Skin epidermis (tissue), 12 donors: ENCODE data around the gene IRX6.
A peak's percentile ranks its signal among the peaks of the same experiment; 100 is the strongest.

Source experiments
- H3K27ac ChIP-seq, 21 experiments: fragments of 200-600 bp; sonication (generic) in 11 of 21; one replicate each; pipeline ENCODE4 v1.5.0; 2020; ENCODE audit warnings: mild to moderate bottlenecking in 3 of 21, inconsistent platforms in 2 of 21, moderate library complexity in 2 of 21
- H3K4me3 ChIP-seq, 7 experiments: fragments of 200-600 bp; sonication (generic) in 2 of 7; one replicate each; pipeline ENCODE4 v1.5.0; 2020; ENCODE audit warnings: inconsistent platforms in 2 of 7, mild to moderate bottlenecking in 2 of 7, moderate library complexity in 1 of 7

Gene IRX6

GRCh38 chr16:55323637-55324271, at the start of gene IRX6:
Gene IRX6 (plus strand): TSS chr16:55324203. CDS start chr16:55325092, 889 bp downstream.
- Histone ChIP-seq H3K27ac (peak within 1 kb of the TSS in 19 of 21 experiments; percentile 3 to 88 (median 72)), H3K4me3 (peak within 1 kb of the TSS; percentile 4 to 54 (median 36))

GRCh38 chr16:55274391-55274790, 49.6 kb upstream of the IRX6 start:
- no peak overlapping the region for H3K4me3 ChIP-seq
- H3K27ac ChIP-seq: peak overlapping the region in 1 of 21 experiments; percentile 36

GRCh38 chr16:55275167-55275566, 48.8 kb upstream of the IRX6 start:
- Histone ChIP-seq H3K27ac (peak overlapping the region in 6 of 21 experiments; percentile 21 to 50 (median 36)), H3K4me3 (no peak overlapping the region)

GRCh38 chr16:55275869-55276268, 48.1 kb upstream of the IRX6 start:
- Histone ChIP-seq H3K27ac (peak overlapping the region in 5 of 21 experiments; percentile 36 to 50 (median 37)), H3K4me3 (no peak overlapping the region)

GRCh38 chr16:55277536-55277935, 46.5 kb upstream of the IRX6 start:
- H3K27ac ChIP-seq: peak overlapping the region in 4 of 21 experiments; percentile 2 to 23 (median 16)
- no peak overlapping the region for H3K4me3 ChIP-seq

- Histone ChIP-seq H3K4me3 (no peak overlapping the region), H3K27ac (no peak overlapping the region)
Measured at GRCh38 chr16:55279598-55279997, 44.4 kb upstream of the IRX6 start.

GRCh38 chr16:55280587-55280986, 43.4 kb upstream of the IRX6 start:
- Histone ChIP-seq H3K27ac (no peak overlapping the region), H3K4me3 (no peak overlapping the region)

- H3K4me3 ChIP-seq: no peak overlapping the region
- H3K27ac ChIP-seq: no peak overlapping the region
Measured at GRCh38 chr16:55282441-55282840, 41.6 kb upstream of the IRX6 start.

- Histone ChIP-seq H3K27ac (no peak overlapping the region), H3K4me3 (no peak overlapping the region)
Measured at GRCh38 chr16:55283812-55284717, 39.9 kb upstream of the IRX6 start.

GRCh38 chr16:55284718-55285099, 39.3 kb upstream of the IRX6 start:
- Histone ChIP-seq H3K27ac (peak overlapping the region in 1 of 21 experiments; percentile 8), H3K4me3 (no peak overlapping the region)

- no peak overlapping the region for H3K27ac ChIP-seq
Measured at GRCh38 chr16:55285586-55285985, 38.4 kb upstream of the IRX6 start.

GRCh38 chr16:55289353-55289752, 34.6 kb upstream of the IRX6 start:
- H3K27ac ChIP-seq: no peak overlapping the region
- no peak overlapping the region for H3K4me3 ChIP-seq

More at GRCh38 chr16:55285586-55285985, 38.4 kb upstream of the IRX6 start:
- H3K4me3 ChIP-seq: no peak overlapping the region

- Histone ChIP-seq H3K27ac (no peak overlapping the region), H3K4me3 (no peak overlapping the region)
Measured at GRCh38 chr16:55291847-55292246, 32.2 kb upstream of the IRX6 start.

- no peak overlapping the region for H3K27ac ChIP-seq
- no peak overlapping the region for H3K4me3 ChIP-seq
Measured at GRCh38 chr16:55292491-55292890, 31.5 kb upstream of the IRX6 start.

GRCh38 chr16:55294129-55294528, 29.9 kb upstream of the IRX6 start:
- Histone ChIP-seq H3K4me3 (no peak overlapping the region), H3K27ac (no peak overlapping the region)

GRCh38 chr16:55294931-55295342, 29.1 kb upstream of the IRX6 start:
- no peak overlapping the region for H3K27ac ChIP-seq
- no peak overlapping the region for H3K4me3 ChIP-seq

- no peak overlapping the region for H3K4me3 ChIP-seq
- H3K27ac ChIP-seq: peak overlapping the region in 2 of 21 experiments; percentile 37 to 68
Measured at GRCh38 chr16:55297062-55297909, 26.7 kb upstream of the IRX6 start.

- Histone ChIP-seq H3K4me3 (no peak overlapping the region), H3K27ac (peak overlapping the region in 2 of 21 experiments; percentile 37 to 68)
Measured at GRCh38 chr16:55297910-55298479, 26.0 kb upstream of the IRX6 start.

GRCh38 chr16:55301385-55302008, 22.5 kb upstream of the IRX6 start:
- H3K4me3 ChIP-seq: no peak overlapping the region

More at GRCh38 chr16:55301385-55302008, 22.5 kb upstream of the IRX6 start:
- H3K27ac ChIP-seq: no peak overlapping the region
